Glutamatergic neuron (in vitro differentiated cells): Measurements from ENCODE around the gene NHSL2. TPM values are rescaled to one million over a fixed set of nuclear protein-coding genes. Genes with fewer than 3 reads are reported as not detected.

ENCODE experiments used
- DNase-seq: peaks from one replicate; pipeline ENCODE4 v3.0.0; 2022
- H3K27ac Mint-ChIP-seq: one replicate; pipeline ENCODE4 v1.8.0; 2020; ENCODE audit warnings: mild to moderate bottlenecking, mixed read lengths, inconsistent platforms; ENCODE audit not compliant: unreplicated experiment
- H3K27me3 Mint-ChIP-seq: one replicate; pipeline ENCODE4 v1.8.0; 2020; ENCODE audit warnings: mild to moderate bottlenecking, moderate library complexity, mixed read lengths, inconsistent platforms; ENCODE audit not compliant: unreplicated experiment
- H3K36me3 Mint-ChIP-seq: one replicate; pipeline ENCODE4 v1.8.0; 2020; ENCODE audit warnings: mild to moderate bottlenecking, mixed read lengths, inconsistent platforms; ENCODE audit not compliant: unreplicated experiment
- H3K4me1 Mint-ChIP-seq: one replicate; pipeline ENCODE4 v1.8.0; 2020; ENCODE audit warnings: mild to moderate bottlenecking, low read depth, mixed read lengths, inconsistent platforms; ENCODE audit not compliant: unreplicated experiment
- H3K4me3 Mint-ChIP-seq: one replicate; pipeline ENCODE4 v1.8.0; 2020; ENCODE audit warnings: mild to moderate bottlenecking, mixed read lengths, inconsistent platforms; ENCODE audit not compliant: unreplicated experiment
- H3K9me3 Mint-ChIP-seq: one replicate; pipeline ENCODE4 v1.8.0; 2020; ENCODE audit warnings: mild to moderate bottlenecking, moderate library complexity, mixed read lengths, inconsistent platforms; ENCODE audit not compliant: unreplicated experiment
- total RNA-seq: library from RNA; stranded (reverse); fragmentation: NEBNext Ultra II Directional; extraction: Animal tissue kit (Norgen Biotek cat#: 25700); gene quantifications from one replicate; pipeline ENCODE4 v1.2.1, GENCODE V29; 2021; ENCODE audit not compliant: unreplicated experiment
- TF ChIP-seq, protein P1 (sequence below): fragments of 200-600 bp; sonication (generic); IDR thresholded peaks from one replicate; pipeline ENCODE4 v1.5.0; 2021; ENCODE audit not compliant: partially characterized antibody, unreplicated experiment

Gene NHSL2
- total RNA-seq, 1 donor from 2014 or later, result 7.3 TPM

DNA sequence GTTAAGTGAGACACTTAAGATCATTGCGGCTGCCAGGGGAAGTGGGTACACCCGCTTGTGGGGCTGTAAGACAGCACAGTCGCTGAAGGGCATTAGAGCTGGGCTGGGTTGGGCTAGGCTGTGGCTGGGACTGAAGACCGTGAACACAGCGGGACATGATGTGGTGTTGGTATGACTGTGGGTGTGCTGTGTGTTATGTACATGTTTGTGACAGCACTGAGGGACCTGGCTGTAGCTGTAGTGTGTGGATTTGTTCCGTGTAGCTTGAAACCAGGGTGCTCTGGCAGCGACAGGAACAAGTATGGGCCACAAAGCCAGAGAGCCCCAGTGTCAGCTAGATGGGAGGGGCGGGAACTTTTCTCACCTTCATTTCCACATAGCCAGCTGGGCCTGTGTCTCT is 82.1 kb downstream of the NHSL2 start:
- H3K9me3 Mint-ChIP-seq, result peaks cover 3% of the 10 kb centered on the region
- H3K27me3 Mint-ChIP-seq, result no peaks in the 10 kb centered on the region
- H3K36me3 Mint-ChIP-seq, result no peaks in the 10 kb centered on the region
- TF ChIP-seq, protein P1, sequence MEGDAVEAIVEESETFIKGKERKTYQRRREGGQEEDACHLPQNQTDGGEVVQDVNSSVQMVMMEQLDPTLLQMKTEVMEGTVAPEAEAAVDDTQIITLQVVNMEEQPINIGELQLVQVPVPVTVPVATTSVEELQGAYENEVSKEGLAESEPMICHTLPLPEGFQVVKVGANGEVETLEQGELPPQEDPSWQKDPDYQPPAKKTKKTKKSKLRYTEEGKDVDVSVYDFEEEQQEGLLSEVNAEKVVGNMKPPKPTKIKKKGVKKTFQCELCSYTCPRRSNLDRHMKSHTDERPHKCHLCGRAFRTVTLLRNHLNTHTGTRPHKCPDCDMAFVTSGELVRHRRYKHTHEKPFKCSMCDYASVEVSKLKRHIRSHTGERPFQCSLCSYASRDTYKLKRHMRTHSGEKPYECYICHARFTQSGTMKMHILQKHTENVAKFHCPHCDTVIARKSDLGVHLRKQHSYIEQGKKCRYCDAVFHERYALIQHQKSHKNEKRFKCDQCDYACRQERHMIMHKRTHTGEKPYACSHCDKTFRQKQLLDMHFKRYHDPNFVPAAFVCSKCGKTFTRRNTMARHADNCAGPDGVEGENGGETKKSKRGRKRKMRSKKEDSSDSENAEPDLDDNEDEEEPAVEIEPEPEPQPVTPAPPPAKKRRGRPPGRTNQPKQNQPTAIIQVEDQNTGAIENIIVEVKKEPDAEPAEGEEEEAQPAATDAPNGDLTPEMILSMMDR, result no peak
- H3K4me1 Mint-ChIP-seq, result no peaks in the 10 kb centered on the region
- H3K27ac Mint-ChIP-seq, result no peak overlapping the region
- H3K4me3 Mint-ChIP-seq, result no peak overlapping the region
- no peak for DNase-seq

DNA sequence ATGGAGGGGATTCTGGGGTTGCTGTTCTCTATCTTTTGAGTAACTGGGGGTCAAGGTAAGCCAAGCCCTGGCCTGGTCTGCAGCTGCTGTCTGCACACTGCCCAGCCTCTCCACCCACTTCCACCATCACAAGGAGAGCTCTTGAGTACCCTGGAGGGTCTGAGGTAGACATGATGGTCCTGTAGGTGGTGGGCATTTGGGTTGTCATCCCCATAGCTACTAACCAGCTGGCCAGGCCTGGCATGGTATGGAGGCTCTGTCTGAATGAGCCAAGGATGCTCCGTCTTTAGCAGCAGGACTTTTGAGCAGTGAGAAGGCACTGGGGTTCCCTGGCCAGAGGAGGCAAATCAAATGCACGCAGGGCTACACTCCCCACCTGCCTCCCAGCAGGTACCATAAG is 82.7 kb downstream of the NHSL2 start:
- no peaks in the 10 kb centered on the region for H3K4me1 Mint-ChIP-seq

DNA sequence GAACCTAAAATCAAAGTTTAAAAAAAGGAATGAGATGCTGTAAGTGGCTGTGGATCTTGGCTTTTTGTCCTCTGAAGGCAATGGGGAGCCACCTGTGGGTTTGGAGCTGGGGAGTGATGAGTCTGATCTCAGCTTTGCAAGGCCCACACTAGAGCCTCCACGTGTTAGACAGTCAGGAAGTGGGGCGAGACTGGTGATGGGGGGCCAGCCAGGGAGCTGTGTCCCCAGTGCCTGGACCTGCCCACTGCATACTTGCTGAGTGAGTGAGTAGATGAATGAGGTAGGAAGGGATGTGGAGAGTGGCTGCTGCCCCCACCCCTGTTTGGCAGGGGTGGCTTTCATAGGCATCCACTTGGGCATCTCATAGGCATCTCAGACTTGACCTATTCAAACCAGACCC is 84.0 kb downstream of the NHSL2 start:
- Mint-ChIP-seq H3K27me3 (no peaks in the 10 kb centered on the region), H3K4me3 (no peak overlapping the region), H3K4me1 (no peaks in the 10 kb centered on the region), H3K36me3 (no peaks in the 10 kb centered on the region), H3K27ac (no peak overlapping the region), H3K9me3 (peaks cover 3% of the 10 kb centered on the region)
- DNase-seq, result no peak
- TF ChIP-seq, protein P1, result no peak

More for the DNA sequence above, 82.7 kb downstream of the NHSL2 start:
- no peak for DNase-seq
- Mint-ChIP-seq H3K9me3 (peaks cover 3% of the 10 kb centered on the region), H3K4me3 (no peak overlapping the region), H3K36me3 (no peaks in the 10 kb centered on the region), H3K27me3 (no peaks in the 10 kb centered on the region), H3K27ac (no peak overlapping the region)
- TF ChIP-seq, protein P1, result no peak

DNA sequence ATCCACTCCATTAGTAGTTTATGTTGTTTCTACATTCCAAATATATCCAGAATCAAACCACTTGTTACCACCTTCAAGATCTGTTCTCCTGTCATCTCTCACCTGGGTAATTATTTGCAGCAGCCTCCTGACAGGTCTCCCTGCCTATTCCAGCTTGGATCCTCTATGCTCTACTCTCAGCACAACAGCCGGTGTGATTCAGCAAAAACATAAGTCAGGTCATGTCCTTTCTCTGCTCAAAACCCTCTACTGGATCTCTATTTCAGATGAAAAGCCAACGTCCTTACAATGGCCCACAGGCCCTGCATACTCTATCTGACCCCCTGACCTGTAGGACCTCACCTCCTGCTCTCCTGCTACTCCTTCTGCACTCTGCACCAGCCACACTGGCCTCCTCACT is 84.5 kb downstream of the NHSL2 start:
- Mint-ChIP-seq H3K27ac (no peak overlapping the region), H3K9me3 (peaks cover 3% of the 10 kb centered on the region), H3K36me3 (no peaks in the 10 kb centered on the region), H3K4me3 (no peak overlapping the region), H3K27me3 (no peaks in the 10 kb centered on the region), H3K4me1 (no peaks in the 10 kb centered on the region)
- TF ChIP-seq, protein P1, result no peak
- no peak for DNase-seq

DNA sequence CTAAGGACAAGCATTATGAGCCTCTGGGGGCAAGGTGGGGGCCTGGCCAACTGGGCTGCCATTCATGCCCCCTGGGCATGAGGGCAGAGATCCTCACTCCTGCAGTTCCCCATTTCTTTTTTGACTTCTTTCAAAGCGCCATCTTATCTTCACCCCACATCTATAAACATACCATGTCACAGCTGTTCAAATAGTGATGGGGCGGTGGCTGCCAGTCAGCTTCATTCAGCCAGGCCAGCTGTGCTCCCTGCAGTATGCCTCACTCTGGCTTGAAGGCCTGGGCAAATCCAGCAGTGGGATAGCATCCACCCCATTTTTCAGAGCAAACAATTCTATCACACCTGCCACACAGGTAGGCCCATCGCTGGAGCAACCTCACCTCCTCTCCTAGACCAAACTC is 85.5 kb downstream of the NHSL2 start:
- Mint-ChIP-seq H3K36me3 (no peaks in the 10 kb centered on the region), H3K4me1 (no peaks in the 10 kb centered on the region), H3K27ac (no peak overlapping the region), H3K4me3 (no peak overlapping the region), H3K27me3 (no peaks in the 10 kb centered on the region), H3K9me3 (peaks cover 3% of the 10 kb centered on the region)
- TF ChIP-seq, protein P1, result no peak
- no peak for DNase-seq
